HL-60/S4 treated with retinoic acid at 250 ng/mL for 4 days and 3 days (cell line): ENCODE results near the gene GLIS2.
"Not testable (repeated sequence)": the region's sequence is repeated elsewhere in the genome, so short reads cannot be mapped to it uniquely, and the experiment has no call there.

ENCODE experiments used
- in situ Hi-C: fragments of 300-500 bp; cut with MboI; formaldehyde crosslinking; loops from 2 replicates; pipeline ENCODE4 v1.7.0; 2022; ENCODE audit warnings: low sequenced_read_pairs

Gene GLIS2

GRCh38 chr16:4333714-4334113 is 17.8 kb downstream of the GLIS2 start:
- in situ Hi-C loops, result not testable (repeated sequence)

GRCh38 chr16:4334724-4335495 is 19.0 kb downstream of the GLIS2 start:
- in situ Hi-C loops, result no loop called here

GRCh38 chr16:4336701-4337539 is 21.1 kb downstream of the GLIS2 start:
- in situ Hi-C loops, result no loop called here

GRCh38 chr16:4337540-4338088 is 21.7 kb downstream of the GLIS2 start:
- in situ Hi-C loops, result no loop called here

GRCh38 chr16:4338125-4338582 is 22.3 kb downstream of the GLIS2 start:
- in situ Hi-C loops, result no loop called here

GRCh38 chr16:4338712-4339299 is 22.9 kb downstream of the GLIS2 start:
- in situ Hi-C loops, result no loop called here

GRCh38 chr16:4339455-4339854 is 23.6 kb downstream of the GLIS2 start:
- in situ Hi-C loops, result no loop called here

- in situ Hi-C loops, result no loop called here
Measured at GRCh38 chr16:4339909-4340308, 24.0 kb downstream of the GLIS2 start.

- in situ Hi-C loops, result no loop called here
Measured at GRCh38 chr16:4340443-4340842, 24.6 kb downstream of the GLIS2 start.

- in situ Hi-C loops, result no loop called here
Measured at GRCh38 chr16:4341250-4341649, 25.4 kb downstream of the GLIS2 start.

GRCh38 chr16:4342866-4343744 is 27.2 kb downstream of the GLIS2 start:
- in situ Hi-C loops, result no loop called here

GRCh38 chr16:4344300-4344982 is 28.6 kb downstream of the GLIS2 start:
- in situ Hi-C loops, result not testable (repeated sequence)

GRCh38 chr16:4344983-4345835 is 29.3 kb downstream of the GLIS2 start:
- in situ Hi-C loops, result no loop called here

GRCh38 chr16:4345836-4346781 is 30.2 kb downstream of the GLIS2 start:
- in situ Hi-C loops, result no loop called here

- in situ Hi-C loops, result no loop called here
Measured at GRCh38 chr16:4347010-4347409, 31.1 kb downstream of the GLIS2 start.

- in situ Hi-C loops, result no loop called here
Measured at GRCh38 chr16:4347765-4348509, 32.1 kb downstream of the GLIS2 start.

- in situ Hi-C loops, result no loop called here
Measured at GRCh38 chr16:4349332-4349731, 33.5 kb downstream of the GLIS2 start.
